ENCODE results near the gene PALLD. TPM values are rescaled to one million over a fixed set of nuclear protein-coding genes. Genes with fewer than 3 reads are reported as not detected.

The PALLD gene
- total RNA-seq, 2 donors from 2014 or later, result 705 to 752 TPM

GRCh38 chr4:168773388-168774195 lies 276.7 kb downstream of the PALLD start:
- Histone ChIP-seq H3K27ac (no peak overlapping the region), H3K9me3 (no peaks in the 10 kb centered on the region), H3K36me3 (no peaks in the 10 kb centered on the region), H3K4me1 (ENCODE audit: control insufficient read depth in 1 of 2, low read depth in 2 of 2) (peaks cover 14 to 26% of the 10 kb centered on the region in 2 donors), H3K27me3 (replicated peaks; ENCODE audit: insufficient read depth) (no peaks in the 10 kb centered on the region), H3K4me3 (no peak overlapping the region)
- ATAC-seq (ENCODE audit: insufficient number of reproducible peaks, low FRiP score, low read depth), result no peak
- DNase-seq (ENCODE audit: low spot score), result no peak
- TF ChIP-seq, protein P1, sequence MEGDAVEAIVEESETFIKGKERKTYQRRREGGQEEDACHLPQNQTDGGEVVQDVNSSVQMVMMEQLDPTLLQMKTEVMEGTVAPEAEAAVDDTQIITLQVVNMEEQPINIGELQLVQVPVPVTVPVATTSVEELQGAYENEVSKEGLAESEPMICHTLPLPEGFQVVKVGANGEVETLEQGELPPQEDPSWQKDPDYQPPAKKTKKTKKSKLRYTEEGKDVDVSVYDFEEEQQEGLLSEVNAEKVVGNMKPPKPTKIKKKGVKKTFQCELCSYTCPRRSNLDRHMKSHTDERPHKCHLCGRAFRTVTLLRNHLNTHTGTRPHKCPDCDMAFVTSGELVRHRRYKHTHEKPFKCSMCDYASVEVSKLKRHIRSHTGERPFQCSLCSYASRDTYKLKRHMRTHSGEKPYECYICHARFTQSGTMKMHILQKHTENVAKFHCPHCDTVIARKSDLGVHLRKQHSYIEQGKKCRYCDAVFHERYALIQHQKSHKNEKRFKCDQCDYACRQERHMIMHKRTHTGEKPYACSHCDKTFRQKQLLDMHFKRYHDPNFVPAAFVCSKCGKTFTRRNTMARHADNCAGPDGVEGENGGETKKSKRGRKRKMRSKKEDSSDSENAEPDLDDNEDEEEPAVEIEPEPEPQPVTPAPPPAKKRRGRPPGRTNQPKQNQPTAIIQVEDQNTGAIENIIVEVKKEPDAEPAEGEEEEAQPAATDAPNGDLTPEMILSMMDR (IDR thresholded peaks at IDR 0.05), result no peak

DNA sequence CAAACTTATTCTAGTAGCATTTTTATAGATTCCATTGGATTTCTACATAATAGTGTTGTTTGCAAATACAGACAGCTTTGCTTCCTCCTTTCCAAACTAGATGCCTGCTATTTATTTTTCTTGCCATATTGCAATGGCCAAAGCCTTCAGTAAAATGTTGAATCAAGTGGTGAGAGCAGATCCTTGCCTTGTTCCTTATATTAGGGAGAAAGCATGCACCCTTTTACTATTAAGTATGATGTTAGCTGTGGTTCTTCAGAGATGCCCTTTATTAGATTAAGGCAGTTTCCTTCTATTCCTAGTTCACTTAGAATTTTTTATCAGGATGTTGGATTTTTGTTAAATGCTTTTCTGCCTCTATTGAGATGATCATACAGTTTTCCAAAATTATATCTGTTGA lies 279.5 kb downstream of the PALLD start:
- no peak overlapping the region for H3K27ac ChIP-seq
- H3K36me3 ChIP-seq, result no peaks in the 10 kb centered on the region
- TF ChIP-seq, protein P1 (IDR thresholded peaks at IDR 0.05), result no peak
- H3K4me1 ChIP-seq (ENCODE audit: control insufficient read depth in 1 of 2, low read depth in 2 of 2), result no peaks in the 10 kb centered on the region
- no peaks in the 10 kb centered on the region for H3K9me3 ChIP-seq
- ATAC-seq (ENCODE audit: insufficient number of reproducible peaks, low FRiP score, low read depth) (no peak), DNase-seq (ENCODE audit: low spot score) (no peak)
- no peaks in the 10 kb centered on the region for H3K27me3 ChIP-seq (replicated peaks; ENCODE audit: insufficient read depth)
- no peak overlapping the region for H3K4me3 ChIP-seq

DNA sequence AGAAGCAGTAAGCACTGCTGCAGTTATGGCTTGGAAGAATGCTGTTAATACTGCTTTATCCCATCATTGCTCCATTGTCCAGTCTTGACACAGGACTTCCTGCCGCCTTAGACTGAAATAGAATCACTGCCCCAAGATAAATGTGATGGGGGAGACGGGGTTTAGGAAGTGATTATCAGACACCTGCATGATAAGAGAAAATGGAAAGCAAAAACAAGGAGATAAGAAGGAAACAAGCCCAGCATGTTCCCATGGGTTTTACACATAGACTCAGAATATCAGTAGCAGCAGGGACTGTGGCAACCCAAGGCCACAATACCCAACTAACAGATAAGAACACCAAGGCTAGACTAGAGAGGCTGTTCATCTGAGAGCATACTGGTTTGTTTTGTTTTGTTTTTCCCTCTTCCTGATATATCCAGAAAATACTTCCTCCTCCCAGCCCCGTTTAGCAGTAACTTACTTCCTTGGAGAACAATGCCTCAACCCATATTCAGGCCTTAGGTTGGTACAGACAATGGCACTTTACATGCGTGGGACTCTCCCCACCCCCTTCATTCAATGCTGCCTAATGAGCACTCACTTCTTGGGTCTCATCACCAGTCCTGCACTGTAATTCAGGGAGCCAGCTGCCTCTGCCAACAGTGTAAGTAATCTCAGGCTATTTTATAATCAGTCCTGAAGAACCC lies 280.6 kb downstream of the PALLD start:
- Histone ChIP-seq H3K4me3 (no peak overlapping the region), H3K27ac (no peak overlapping the region), H3K4me1 (ENCODE audit: control insufficient read depth in 1 of 2, low read depth in 2 of 2) (no peaks in the 10 kb centered on the region), H3K9me3 (no peaks in the 10 kb centered on the region), H3K27me3 (replicated peaks; ENCODE audit: insufficient read depth) (no peaks in the 10 kb centered on the region), H3K36me3 (no peaks in the 10 kb centered on the region)
- TF ChIP-seq, protein P1 (IDR thresholded peaks at IDR 0.05), result no peak
- ATAC-seq (ENCODE audit: insufficient number of reproducible peaks, low FRiP score, low read depth) (no peak), DNase-seq (ENCODE audit: low spot score) (no peak)

DNA sequence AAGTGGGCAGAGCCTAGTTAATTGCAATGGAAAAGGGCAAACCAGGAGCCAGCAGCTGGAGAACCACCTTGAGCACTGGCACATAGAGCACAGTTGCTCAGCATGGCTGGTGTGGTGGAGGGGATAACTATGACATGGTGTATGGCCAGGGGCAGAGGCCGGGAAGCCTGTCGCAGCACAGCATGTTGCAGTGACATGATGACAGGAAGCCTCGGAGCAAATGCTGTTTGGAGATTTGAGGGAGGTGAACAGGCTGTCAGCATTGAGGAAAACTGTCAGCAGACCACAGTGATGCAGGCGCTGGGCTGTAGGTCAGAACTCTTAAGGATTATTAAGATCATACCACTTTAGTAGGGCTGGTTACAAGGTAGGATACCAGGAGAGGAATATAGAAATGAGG lies 284.5 kb downstream of the PALLD start:
- no peaks in the 10 kb centered on the region for H3K27me3 ChIP-seq (replicated peaks; ENCODE audit: insufficient read depth)
- H3K9me3 ChIP-seq, result no peaks in the 10 kb centered on the region
- no peak for DNase-seq (ENCODE audit: low spot score)
- peaks cover 0 to 6% of the 10 kb centered on the region in 2 donors for H3K4me1 ChIP-seq (ENCODE audit: control insufficient read depth in 1 of 2, low read depth in 2 of 2)
- no peak overlapping the region for H3K4me3 ChIP-seq
- H3K27ac ChIP-seq, result no peak overlapping the region
- H3K36me3 ChIP-seq, result no peaks in the 10 kb centered on the region
- TF ChIP-seq, protein P1 (IDR thresholded peaks at IDR 0.05), result no peak
- no peak for ATAC-seq (ENCODE audit: insufficient number of reproducible peaks, low FRiP score, low read depth)

DNA sequence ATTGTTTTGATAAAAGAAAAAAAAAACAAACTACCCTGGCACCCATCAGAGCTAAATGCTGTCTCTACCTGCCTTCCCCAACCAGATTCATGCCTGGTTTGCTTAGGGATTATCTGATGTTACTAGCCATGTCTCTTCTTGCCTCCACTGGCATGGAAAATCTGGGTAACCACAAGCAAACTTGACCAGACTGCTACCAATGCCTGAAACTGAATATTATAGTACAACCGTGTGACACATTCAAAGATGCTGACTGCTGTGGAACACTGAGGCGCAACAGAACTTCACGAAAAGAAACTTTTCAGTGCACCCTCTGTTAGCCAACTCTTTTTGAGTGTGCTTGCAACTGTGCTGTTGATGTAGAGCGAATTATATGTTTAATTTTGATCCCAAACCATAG lies 285.1 kb downstream of the PALLD start:
- ATAC-seq (ENCODE audit: insufficient number of reproducible peaks, low FRiP score, low read depth), result no peak

More for the DNA sequence above, 285.1 kb downstream of the PALLD start:
- peaks cover 0 to 6% of the 10 kb centered on the region in 2 donors for H3K4me1 ChIP-seq (ENCODE audit: control insufficient read depth in 1 of 2, low read depth in 2 of 2)
- TF ChIP-seq, protein P1 (IDR thresholded peaks at IDR 0.05), result no peak
- no peak overlapping the region for H3K4me3 ChIP-seq
- H3K27ac ChIP-seq, result no peak overlapping the region
- H3K9me3 ChIP-seq, result no peaks in the 10 kb centered on the region
- DNase-seq (ENCODE audit: low spot score), result no peak
- no peaks in the 10 kb centered on the region for H3K27me3 ChIP-seq (replicated peaks; ENCODE audit: insufficient read depth)
- no peaks in the 10 kb centered on the region for H3K36me3 ChIP-seq
